HepG2 (cell line): Measurements from ENCODE around the gene ITGB2. TPM values are rescaled to one million over a fixed set of nuclear protein-coding genes. Genes with fewer than 3 reads are reported as not detected.

Source experiments
- ATAC-seq: fragments of 200-7000 bp; cut with Tn5 transposase; 3 replicates; pipeline ENCODE4 v1.9.1; 2020; ENCODE audit warnings: mild to moderate bottlenecking, moderate library complexity
- BruUV-seq: library from RNA; stranded (reverse); fragments of 400-500 nt; replicated peaks from 2 replicates; lab custom pipeline; 2021; lab: Mats Ljungman, UMichigan
- CTCF ChIA-PET: fragments of 300-600 bp; formaldehyde crosslinking; extraction: SDS; loops from one replicate; lab custom pipeline; 2021; ENCODE audit warnings: low total read pairs, inconsistent platforms, low intra/inter-chr PET ratio; lab: Yijun Ruan, JAX
- POLR2A ChIA-PET: fragments of 350-600 bp; sonication (Branson Sonifier 250); formaldehyde crosslinking; loops from one replicate; lab custom pipeline; 2020; ENCODE audit warnings: antibody characterized with exemption, inconsistent platforms; lab: Yijun Ruan, JAX
- DNase-seq: peaks from one replicate; pipeline ENCODE4 v3.0.0-alpha.2; 2015; ENCODE audit warnings: low spot score
- FAIRE-seq: peaks from 3 replicates; lab custom pipeline; 2011; peaks lifted over from hg19 to GRCh38; lab: Jason Lieb, UNC
- H2AFZ ChIP-seq: one replicate; pipeline ENCODE4 v1.6.1; 2011; ENCODE audit warnings: low read length, inconsistent platforms
- H3K27ac ChIP-seq: fragments of 300-600 bp; 3 replicates; pipeline ENCODE4 v1.8.0; 2011; ENCODE audit warnings: mixed run types, mild to moderate bottlenecking, mixed read lengths, low read length, inconsistent platforms; ENCODE audit not compliant: insufficient read depth; ENCODE audit errors: extremely low read length
- H3K27me3 ChIP-seq, 2 experiments: fragments of 200-600 bp in 1 of 2; 2 replicates in 1 of 2; 3 replicates in 1 of 2; pipeline versions ENCODE4 v1.6.0 to v1.8.0; 2011; ENCODE audit warnings: low read length in 2 of 2, mild to moderate bottlenecking in 2 of 2, moderate library complexity in 2 of 2, inconsistent platforms in 1 of 2; ENCODE audit not compliant: insufficient read depth in 2 of 2, control insufficient read depth in 1 of 2
- H3K36me3 ChIP-seq, 2 experiments: fragments of 200-600 bp in 1 of 2; replicated peaks in 1 of 2; 2 replicates in 1 of 2; 3 replicates in 1 of 2; pipeline versions ENCODE4 v1.5.1 to v1.8.0; 2011; ENCODE audit warnings: low read length in 2 of 2, inconsistent platforms in 1 of 2; ENCODE audit not compliant: insufficient read depth in 2 of 2, control insufficient read depth in 1 of 2
- H3K4me1 ChIP-seq: 2 replicates; pipeline ENCODE4 v1.5.1; 2012; ENCODE audit warnings: low read length, inconsistent platforms; ENCODE audit not compliant: insufficient read depth
- H3K4me2 ChIP-seq: 2 replicates; pipeline ENCODE4 v1.6.0; 2011; ENCODE audit warnings: low read depth, low read length, inconsistent platforms
- H3K4me3 ChIP-seq, 3 experiments: fragments of 200-600 bp in 1 of 3; sonication (generic), shearing (Covaris generic) in 1 of 3; replicated peaks in 1 of 3; 2 replicates each; pipeline ENCODE4 v1.5.1; 2011 to 2016; ENCODE audit warnings: low read length in 3 of 3, inconsistent platforms in 2 of 3, low read depth in 2 of 3, mild to moderate bottlenecking in 2 of 3, control low read depth in 1 of 3, mixed read lengths in 1 of 3; ENCODE audit not compliant: insufficient read depth in 1 of 3
- H3K79me2 ChIP-seq: one replicate; pipeline ENCODE4 v1.6.1; 2011; ENCODE audit warnings: low read length, inconsistent platforms; ENCODE audit not compliant: insufficient read depth
- H3K9ac ChIP-seq: 2 replicates; pipeline ENCODE4 v1.6.0; 2011; ENCODE audit warnings: mild to moderate bottlenecking, low read depth, low read length, inconsistent platforms; ENCODE audit not compliant: insufficient read depth
- H3K9me3 ChIP-seq: 2 replicates; pipeline ENCODE4 v1.5.1; 2012; ENCODE audit warnings: mild to moderate bottlenecking, low read length
- H4K20me1 ChIP-seq: 2 replicates; pipeline ENCODE4 v1.6.0; 2011; ENCODE audit warnings: inconsistent platforms, mild to moderate bottlenecking, low read length, moderate library complexity; ENCODE audit not compliant: insufficient read depth
- AGO2 ChIP-seq: fragments of 200-400 bp; formaldehyde crosslinking; optimal IDR thresholded peaks from 2 replicates; pipeline ENCODE3; 2017; ENCODE audit warnings: mild to moderate bottlenecking, low read depth, low read length, moderate library complexity
- CCDC6 ChIP-seq: sonication (generic); formaldehyde crosslinking; IDR thresholded peaks from 2 replicates; pipeline ENCODE4 v1.8.1; 2022; ENCODE audit warnings: mild to moderate bottlenecking, missing genetic modification reagents, moderate library complexity
- CSRNP1 ChIP-seq: sonication (generic); formaldehyde crosslinking; IDR thresholded peaks from 2 replicates; pipeline ENCODE4 v1.8.1; 2023; ENCODE audit warnings: mild to moderate bottlenecking, missing genetic modification reagents
- DNMT3B ChIP-seq: conservative IDR thresholded peaks from 2 replicates; pipeline ENCODE4 v1.6.1; 2016; ENCODE audit warnings: missing biosample characterization, control low read depth
- MNT ChIP-seq: fragments of 450-650 bp; IDR thresholded peaks from 2 replicates; pipeline ENCODE4 v1.6.1; 2016
- NFIC ChIP-seq: IDR thresholded peaks from 2 replicates; pipeline ENCODE4 v1.6.1; 2012; ENCODE audit warnings: mild to moderate bottlenecking, low read length, inconsistent platforms
- NFYC ChIP-seq: IDR thresholded peaks from 2 replicates; pipeline ENCODE4 v1.6.1; 2016; ENCODE audit warnings: missing genetic modification reagents, missing compliant biosample characterization
- ZBTB49 ChIP-seq: sonication (generic); formaldehyde crosslinking; IDR thresholded peaks from 2 replicates; pipeline ENCODE4 v1.4.0; 2020; ENCODE audit warnings: missing genetic modification reagents, borderline replicate concordance
- ZNF567 ChIP-seq: sonication (generic); formaldehyde crosslinking; IDR thresholded peaks from 2 replicates; pipeline ENCODE4 v1.8.1; 2023; ENCODE audit warnings: mild to moderate bottlenecking, missing genetic modification reagents, borderline replicate concordance
- ZNF761 ChIP-seq: sonication (generic); formaldehyde crosslinking; conservative IDR thresholded peaks from 2 replicates; pipeline ENCODE4 v1.4.0; 2020; ENCODE audit warnings: mild to moderate bottlenecking, missing genetic modification reagents
- ZNF781 ChIP-seq: sonication (generic); formaldehyde crosslinking; IDR thresholded peaks from 2 replicates; pipeline ENCODE4 v1.5.1; 2020; ENCODE audit warnings: borderline replicate concordance, mild to moderate bottlenecking, missing genetic modification reagents; ENCODE audit errors: not compliant biosample characterization
- WGBS: methylation state at CpG from one replicate; pipeline ENCODE4 v1.1.6; 2017; ENCODE audit warnings: low lambda C conversion rate; 5-methylcytosine and 5-hydroxymethylcytosine counted together
- in situ Hi-C: cut with HindIII; loops from 2 replicates; pipeline ENCODE4 v1.10.0; 2017; ENCODE audit warnings: low pct_unique_long_range_greater_than_20kb; ENCODE audit not compliant: extremely low pct_ligation_motif_present
- intact Hi-C: fragments of 100-400 bp; cut with micrococcal nuclease; formaldehyde crosslinking; loops from one replicate; pipeline ENCODE4 v1.10.0; 2022; ENCODE audit not compliant: unreplicated experiment
- polyA plus RNA-seq, 8 experiments: library from polyadenylated mRNA; depleted of rRNA in 3 of 8; stranded (reverse) in 7 of 8; unstranded in 1 of 8; fragments of >200 nt; fragmentation: Illumina TruSeq in 4 of 8; extraction: Trizol in 4 of 8; gene quantifications; 2 replicates each; pipeline versions ENCODE4 v1.2.1 to v1.2.3, GENCODE V29; 2011 to 2016; ENCODE audit warnings: low read depth in 4 of 8, missing spikeins in 1 of 8, mixed read lengths in 1 of 8; ENCODE audit not compliant: insufficient read depth in 1 of 8
- total RNA-seq, 5 experiments: library from RNA; depleted of rRNA; stranded (reverse); fragments of >200 nt; fragmentation: Illumina TruSeq; extraction: Trizol; gene quantifications; 2 replicates each; pipeline ENCODE4 v1.2.3, GENCODE V29; 2016; ENCODE audit warnings: low read depth in 1 of 5

The ITGB2 gene
- total and polyA plus RNA-seq, 2 of the 13 experiments (the other 11 are each of a cell fraction or from before 2014, with no cell fraction given) = 4.2 to 18.0 TPM

GRCh38 chr21:44912158-44912473, 8.6 kb downstream of the ITGB2 start:
- no peak for FAIRE-seq
- WGBS = 0% methylated on average over 1 of the region's 8 CpGs
- DNase-seq = no peak
- ChIA-PET POLR2A (interaction anchor here (1.0 to 5.8 kb wide), 9 partner anchors 15 to 559 kb away, joined by 3 to 50 read pairs (median 13); partner anchors contain the start of genes PTTG1IP and UBE2G2), CTCF (interaction anchor here (1.4 to 1.8 kb wide), 2 partner anchors 19 to 112 kb away, joined by 7 to 8 read pairs; no protein-coding TSS in a partner anchor)
- Histone ChIP-seq H3K9me3 (no peaks in the 10 kb centered on the region), H3K4me3 (peak overlapping the region; percentile 58 to 80 (median 65)), H3K4me1 (peaks cover 92% of the 10 kb centered on the region), H3K27me3 (no peaks in the 10 kb centered on the region), H3K4me2 (peak overlapping the region; percentile 100), H3K9ac (peak overlapping the region; percentile 86), H3K27ac (peak overlapping the region; percentile 94), H4K20me1 (no peaks in the 10 kb centered on the region), H3K36me3 (no peaks in the 10 kb centered on the region), H2AFZ (no peak overlapping the region), H3K79me2 (no peaks in the 10 kb centered on the region)
- intact Hi-C loops (loop anchor here (1.0 to 10.0 kb wide), 3 partner anchors 42 to 110 kb away; partner anchors contain the start of gene UBE2G2), in situ Hi-C loops (loop anchor here (5.0 kb wide), 2 partner anchors 65 to 110 kb away; partner anchors contain the start of gene UBE2G2)
- BruUV-seq = TSS peak; percentile 90
- peak; percentile 11 for ATAC-seq
- no peak for TF ChIP-seq CSRNP1
- no peak for TF ChIP-seq ZBTB49
- TF ChIP-seq ZNF761 (CRISPR knock-in tag) = no peak; the same call in 1 of the 2 replicates
- no peak for TF ChIP-seq DNMT3B
- no peak for TF ChIP-seq CCDC6 (CRISPR knock-in tag)
- no peak for TF ChIP-seq ZNF781
- TF ChIP-seq MNT = no peak
- no peak for TF ChIP-seq NFYC
- TF ChIP-seq AGO2 = peak; percentile 22
- TF ChIP-seq ZNF567 (CRISPR knock-in tag) = peak; percentile 14; the same call in 1 of the 2 replicates
- TF ChIP-seq NFIC = no peak
